A673 (cell line): ENCODE measurements around the gene RPL13A.
"Not testable (repeated sequence)": the region's sequence is repeated elsewhere in the genome, so short reads cannot be mapped to it uniquely, and the experiment has no call there.

Experiments used
- CTCF ChIP-seq: fragments of 300-800, 200-600 bp; sonication (generic); conservative IDR thresholded peaks from 2 replicates; pipeline ENCODE4 v1.5.1; 2017; ENCODE audit warnings: low read depth, mild to moderate bottlenecking, antibody characterized with exemption, low read length, moderate library complexity, mixed read lengths
- EZH2 ChIP-seq: fragments of 200-600 bp; sonication (generic); IDR thresholded peaks from 2 replicates; pipeline ENCODE4 v1.6.1; 2017; ENCODE audit warnings: borderline replicate concordance, low read depth, mild to moderate bottlenecking, mixed read lengths, antibody characterized with exemption, low read length; ENCODE audit not compliant: poor library complexity, severe bottlenecking

GRCh38 chr19:49461130-49461529 lies 26.3 kb upstream of the RPL13A start:
- not testable (repeated sequence) for TF ChIP-seq CTCF, EZH2
